HG03354 (cell line): ENCODE measurements around the gene KIF19.

Source experiments
- ATAC-seq: cut with Tn5 transposase; IDR thresholded peaks from one replicate; pipeline ENCODE4 v1.9.1; 2021; ENCODE audit warnings: mild to moderate bottlenecking; ENCODE audit not compliant: unreplicated experiment, poor library complexity, severe bottlenecking

The KIF19 gene

DNA sequence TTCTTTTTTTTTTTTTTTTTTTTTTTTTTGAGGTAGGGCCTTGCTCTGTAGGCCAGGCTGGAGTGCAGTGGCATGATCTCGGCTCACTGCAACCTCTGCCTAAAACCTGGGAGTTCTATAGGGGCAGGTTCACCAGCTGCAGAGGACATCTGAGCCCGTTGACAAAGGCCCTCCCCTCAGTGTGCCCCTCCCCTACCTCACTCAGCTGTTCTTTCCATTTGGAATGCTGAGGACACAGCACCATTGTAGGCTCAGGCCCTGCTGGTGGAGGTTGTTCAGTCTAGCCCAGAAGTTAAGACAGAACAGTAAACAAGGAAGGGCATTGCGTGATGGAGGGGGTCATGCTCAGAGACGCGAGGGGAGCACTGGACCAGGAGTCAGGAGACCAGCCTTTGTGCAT is 21.8 kb upstream of the KIF19 start:
- ATAC-seq: no peak

DNA sequence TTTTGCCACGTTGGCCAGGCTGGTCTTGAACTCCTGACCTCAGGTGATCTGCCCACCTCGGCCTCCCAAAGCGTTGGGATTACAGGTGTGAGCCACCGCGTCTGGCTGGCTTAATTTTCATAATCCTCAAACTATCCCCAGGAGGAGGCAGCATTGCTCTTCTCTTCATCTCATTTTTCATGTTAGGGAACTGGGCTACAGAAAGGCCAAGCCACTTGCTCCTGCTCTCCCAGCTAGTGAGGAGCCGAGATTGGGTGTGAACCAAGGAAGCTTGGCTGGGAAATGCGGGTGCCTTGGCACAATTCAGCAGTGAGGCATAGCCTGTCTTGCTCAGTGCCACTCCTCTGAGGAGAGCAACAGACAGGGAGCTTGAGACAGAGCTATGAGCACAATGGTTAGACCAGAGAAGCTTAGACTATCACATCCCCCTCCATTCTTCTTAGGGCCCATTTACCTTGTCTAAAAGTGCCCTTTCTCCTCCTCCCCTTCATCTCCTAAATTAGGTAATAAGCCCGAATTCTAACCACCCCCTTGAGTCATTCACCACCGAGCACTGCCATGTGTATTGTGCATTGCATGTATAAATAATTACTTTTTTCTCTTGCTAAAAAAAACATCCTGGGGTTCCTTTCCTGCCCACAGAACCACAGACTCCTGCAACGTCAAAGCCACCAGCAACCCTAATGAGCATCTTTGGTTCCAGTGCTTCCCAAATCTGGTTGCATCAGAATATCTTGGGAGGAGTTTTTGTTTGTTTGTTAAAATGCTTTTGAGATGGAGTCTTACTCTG is 20.0 kb upstream of the KIF19 start:
- ATAC-seq: no peak

DNA sequence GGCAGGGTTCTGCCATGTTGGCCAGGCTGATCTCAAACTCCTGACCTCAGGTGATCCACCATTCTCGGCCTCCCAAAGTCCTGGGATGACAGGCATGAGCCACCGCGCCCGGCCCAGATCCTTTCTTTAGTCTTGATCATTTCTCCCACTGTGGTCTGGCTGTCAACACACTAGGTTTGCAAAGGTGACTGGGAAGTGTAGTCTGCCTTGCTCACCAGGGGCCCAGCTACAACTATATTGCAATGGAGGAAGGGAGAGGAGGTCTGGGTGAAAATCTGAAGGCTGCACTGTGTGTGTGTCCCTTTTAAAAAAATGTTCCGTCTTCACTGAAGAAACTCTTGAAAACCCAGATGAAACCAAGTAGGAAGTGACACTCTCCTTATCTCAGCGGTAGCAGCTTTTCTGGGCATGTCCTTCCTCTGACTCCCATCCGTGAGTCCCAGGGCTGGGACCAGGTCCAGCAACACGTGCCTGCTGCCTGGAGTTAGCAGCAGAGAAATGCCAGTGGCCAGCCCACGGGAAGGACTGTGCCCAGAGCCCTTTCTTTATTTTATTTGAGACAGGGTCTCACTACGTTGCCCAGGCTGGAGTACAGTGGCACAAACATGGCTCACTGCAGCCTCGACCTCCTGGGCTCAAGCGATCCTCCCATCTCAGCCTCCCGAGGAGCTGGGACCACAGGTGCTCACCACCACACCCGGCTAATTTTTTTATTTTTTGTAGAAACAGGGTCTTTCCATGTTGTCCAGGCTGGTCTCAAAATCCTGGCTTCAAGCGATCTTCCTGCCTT is 17.8 kb upstream of the KIF19 start:
- ATAC-seq: no peak

DNA sequence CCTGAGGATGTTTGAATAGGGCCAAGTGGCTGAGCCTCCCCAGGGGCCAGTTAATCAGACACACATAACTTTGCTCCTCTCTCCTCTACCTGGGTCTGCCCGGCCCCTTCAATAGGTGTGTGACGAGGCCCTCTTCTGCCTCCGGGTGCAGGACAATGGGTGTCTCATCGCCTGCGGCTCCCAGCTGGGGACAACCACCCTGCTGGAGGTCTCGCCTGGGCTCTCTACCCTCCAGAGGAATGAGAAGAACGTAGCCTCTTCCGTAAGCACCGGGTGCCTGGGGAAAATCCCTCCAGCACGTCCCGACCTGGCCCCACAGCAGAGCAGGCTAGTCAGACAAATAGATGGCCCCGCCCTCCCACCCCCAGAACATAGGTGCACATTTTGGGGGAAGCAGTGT is 16.1 kb upstream of the KIF19 start:
- ATAC-seq: no peak

DNA sequence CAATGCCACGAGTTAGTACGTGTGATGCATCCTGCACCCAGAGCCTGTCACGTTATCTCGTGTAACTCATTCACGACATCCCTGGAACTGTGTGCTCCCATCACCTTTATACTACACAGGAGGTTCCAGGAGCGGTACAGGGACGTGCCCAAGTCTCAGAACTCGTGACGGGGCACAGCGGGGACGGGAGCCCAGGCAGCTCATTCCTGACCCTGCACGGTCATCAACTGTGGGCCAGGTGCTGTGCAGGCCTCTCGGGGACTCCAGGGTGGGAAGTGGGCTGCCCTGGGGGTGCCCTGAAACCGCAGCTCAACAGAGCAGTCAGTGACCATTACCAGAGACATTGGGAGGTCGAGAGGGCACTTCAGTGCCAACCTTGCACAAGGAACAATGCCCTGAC is 11.1 kb upstream of the KIF19 start:
- ATAC-seq: no peak

DNA sequence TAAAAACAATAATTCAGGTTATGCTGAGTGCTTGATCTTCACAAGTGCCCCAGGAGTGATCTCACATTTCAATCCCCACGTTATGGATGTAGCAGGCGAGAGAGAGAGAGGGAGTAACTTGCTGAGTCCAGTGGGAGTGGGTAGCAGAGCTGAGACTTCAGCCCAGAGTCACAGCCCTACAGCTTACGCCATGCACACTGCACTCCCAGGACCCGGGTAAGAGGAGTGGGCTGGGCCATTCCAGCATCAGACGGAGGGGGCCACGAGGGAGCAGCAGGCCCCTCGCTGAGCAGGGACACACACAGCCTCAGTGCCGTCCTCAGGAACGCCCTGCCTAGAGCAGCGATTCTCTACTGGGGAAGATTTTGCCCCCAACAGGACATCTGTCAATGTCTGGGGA is 9.8 kb upstream of the KIF19 start:
- no peak for ATAC-seq

DNA sequence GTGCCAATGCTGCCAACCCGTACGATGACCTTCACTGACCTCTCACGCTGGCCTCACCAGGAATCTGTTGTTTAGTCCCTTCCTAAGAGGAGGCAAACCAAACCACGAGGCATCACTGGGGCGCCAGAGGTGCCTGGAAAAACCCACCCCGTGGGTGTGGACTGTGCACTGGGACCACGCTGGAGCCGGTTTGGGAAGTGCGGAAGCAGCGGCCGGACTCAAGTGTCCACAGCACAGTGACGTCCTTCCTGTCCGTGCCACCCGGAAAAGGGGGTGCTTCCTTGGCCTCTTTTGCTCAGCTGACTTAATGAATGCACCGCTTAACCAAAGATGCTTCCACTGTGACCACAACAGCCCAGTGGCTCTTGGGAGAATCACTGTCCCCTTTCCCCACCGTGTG is 9.0 kb upstream of the KIF19 start:
- no peak for ATAC-seq

DNA sequence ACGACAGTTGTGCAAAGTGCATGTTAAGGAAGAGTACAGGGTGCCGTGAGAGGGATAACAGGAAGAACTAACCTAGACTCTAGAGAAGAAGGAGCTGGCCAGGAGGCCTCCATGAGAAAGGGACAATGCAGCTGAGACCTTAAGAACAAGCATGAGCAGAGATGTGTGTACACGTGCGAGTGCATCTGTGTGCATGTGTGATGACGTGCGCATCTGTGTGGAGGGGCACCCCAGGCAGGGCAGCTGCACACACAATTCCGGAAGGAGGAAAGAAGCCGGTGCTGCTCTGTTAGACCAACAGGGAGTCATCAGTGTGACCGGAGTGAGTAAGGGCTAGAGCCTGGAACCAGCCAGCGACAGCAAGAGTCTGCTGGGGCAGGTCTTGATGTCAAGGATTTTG is 7.6 kb upstream of the KIF19 start:
- no peak for ATAC-seq

DNA sequence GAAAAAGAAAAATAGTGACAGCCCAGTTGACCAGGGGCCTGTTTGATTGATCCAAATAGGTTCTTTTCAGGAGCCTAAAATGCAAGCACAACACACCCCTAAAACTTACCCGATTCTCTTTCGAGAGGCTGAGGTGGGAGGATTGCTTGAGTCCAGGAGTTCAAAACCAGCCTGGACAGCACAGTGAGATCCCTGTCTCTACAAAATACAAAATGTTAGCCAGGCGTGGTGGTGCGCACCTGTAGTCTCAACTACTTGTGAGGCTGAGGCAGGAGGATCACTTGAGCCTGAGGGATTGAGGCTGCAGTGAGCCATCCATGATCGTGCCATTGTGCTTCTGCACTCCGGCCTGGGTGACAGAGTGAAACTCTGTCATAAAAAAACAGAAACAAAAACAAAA is 1.5 kb upstream of the KIF19 start:
- ATAC-seq: no peak

DNA sequence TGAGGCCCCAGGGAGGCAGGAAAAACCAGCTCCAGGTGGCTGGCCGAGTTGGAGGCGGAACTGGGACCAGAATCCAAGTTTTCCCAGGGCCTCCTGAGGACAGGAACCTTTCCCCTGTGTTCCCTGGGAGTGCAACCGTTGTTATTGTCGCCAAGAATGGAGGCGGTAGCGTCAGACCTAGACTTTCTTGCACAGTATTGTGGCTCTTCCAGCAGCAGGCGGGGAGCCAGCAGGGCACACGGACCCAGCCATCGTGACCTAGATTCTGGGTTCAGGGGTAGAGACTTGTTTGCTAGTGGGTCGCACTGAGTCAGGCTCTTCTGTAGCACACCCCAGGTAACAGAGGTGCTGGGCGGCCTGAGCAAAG is 667 bp upstream of the KIF19 start:
- ATAC-seq: no peak

DNA sequence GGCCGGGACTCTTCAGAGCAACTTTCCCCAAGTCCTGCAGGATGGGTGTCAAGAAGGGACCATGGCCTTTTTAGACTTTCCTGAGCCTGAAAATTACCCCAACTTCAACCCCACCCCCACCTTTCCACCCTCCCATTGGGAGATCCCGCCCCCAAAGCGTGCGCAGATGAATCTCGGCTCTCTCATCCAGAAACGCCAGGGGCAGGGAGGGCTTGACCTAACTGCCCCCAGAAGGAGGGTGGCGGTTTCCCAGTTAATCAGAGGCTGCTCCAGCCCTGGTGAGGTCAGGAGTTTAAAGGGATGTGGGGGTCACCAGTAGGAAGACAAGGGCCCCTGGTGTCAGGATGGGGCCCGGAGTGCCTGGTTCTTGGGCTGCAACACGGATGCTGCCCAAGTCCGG is 480 bp downstream of the KIF19 start:
- no peak for ATAC-seq

DNA sequence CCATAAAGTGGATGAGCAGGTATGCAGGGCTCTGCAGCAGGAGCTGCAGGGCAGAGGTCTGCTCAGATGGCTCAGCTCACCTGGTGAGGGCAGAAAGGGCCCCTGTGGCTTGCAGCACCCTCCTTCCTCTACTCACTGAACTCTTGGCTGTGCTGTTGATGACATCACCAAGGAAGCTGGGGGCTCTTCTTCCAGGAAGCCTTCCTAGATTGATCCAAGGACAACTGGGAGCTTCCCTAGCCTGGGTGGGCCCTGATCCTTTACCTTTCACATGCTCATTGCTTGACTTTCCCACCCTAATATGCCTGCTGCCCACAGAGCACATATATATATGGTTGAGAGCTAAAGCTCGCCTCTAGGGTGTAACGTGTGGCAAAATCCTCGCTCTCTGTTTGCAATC is 2.5 kb downstream of the KIF19 start:
- ATAC-seq: no peak

DNA sequence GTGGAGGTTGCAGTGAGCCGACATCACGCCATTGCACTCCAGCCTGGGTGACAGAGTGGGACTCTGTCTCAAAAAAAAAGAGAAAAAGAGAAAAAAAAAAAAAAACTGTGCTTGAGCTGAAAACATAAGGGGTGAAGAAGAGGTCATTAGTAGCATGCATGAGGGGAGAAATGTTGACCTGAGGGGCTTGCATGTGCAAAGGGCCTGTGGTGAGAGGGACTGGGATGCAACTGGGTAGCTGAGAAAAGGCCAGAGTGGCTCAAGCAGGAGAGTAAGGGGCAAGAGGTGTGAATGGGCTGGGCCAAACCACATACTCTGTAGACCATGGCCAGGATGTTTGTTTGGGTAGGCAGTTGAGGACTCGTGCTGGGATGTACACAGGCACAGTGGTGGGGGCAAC is 3.4 kb downstream of the KIF19 start:
- ATAC-seq: no peak

DNA sequence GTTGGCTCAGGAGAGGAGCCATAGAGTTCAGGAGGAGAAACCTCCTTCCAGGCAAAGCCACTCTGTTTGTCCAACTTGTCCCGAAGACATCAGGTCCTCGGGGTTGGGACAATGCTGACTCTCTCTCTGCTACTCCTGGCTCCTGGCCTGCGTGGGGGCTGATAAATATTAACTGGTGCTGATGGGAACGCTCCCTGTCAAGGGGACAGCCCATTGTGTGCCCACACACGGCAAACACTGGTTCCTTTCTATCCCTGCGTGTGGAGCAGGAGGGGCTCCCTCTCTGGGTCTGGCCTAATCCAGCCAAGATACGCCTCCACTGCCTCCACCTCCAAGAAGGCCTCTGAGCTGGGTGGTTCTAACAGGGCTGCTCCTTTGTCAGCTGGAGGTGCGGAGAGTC is 4.4 kb downstream of the KIF19 start:
- no peak for ATAC-seq

DNA sequence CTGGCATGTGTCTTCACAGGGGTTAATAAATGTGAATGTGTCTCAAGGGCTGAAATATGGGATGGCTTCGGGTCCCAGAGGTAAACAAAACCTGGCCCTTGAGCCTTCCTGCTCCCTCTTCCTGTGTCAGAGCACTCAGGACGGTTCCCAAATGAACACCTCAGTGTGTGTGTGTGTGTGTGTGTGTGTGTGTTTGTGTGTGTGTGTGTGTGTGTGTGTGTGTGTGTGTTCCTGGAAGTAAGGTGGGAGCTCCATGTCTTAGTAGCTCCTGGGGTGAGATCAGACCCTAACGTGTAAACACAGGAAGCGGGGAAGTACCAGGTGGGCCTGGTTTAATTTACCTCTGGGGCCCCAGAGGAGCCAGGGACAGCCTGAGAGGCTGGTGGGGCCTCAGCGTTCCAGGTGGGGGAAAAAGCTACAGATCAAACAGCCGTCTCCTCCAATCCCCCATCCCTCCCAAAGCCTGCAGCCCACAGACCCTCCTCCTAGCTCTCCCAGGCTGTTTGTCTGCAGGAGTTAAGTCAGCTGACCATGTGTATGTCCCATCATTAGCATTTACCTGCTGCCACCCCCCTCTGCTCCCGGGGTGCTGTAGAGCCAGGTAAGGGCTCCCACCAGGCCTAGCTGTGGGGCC is 6.1 kb downstream of the KIF19 start:
- no peak for ATAC-seq

DNA sequence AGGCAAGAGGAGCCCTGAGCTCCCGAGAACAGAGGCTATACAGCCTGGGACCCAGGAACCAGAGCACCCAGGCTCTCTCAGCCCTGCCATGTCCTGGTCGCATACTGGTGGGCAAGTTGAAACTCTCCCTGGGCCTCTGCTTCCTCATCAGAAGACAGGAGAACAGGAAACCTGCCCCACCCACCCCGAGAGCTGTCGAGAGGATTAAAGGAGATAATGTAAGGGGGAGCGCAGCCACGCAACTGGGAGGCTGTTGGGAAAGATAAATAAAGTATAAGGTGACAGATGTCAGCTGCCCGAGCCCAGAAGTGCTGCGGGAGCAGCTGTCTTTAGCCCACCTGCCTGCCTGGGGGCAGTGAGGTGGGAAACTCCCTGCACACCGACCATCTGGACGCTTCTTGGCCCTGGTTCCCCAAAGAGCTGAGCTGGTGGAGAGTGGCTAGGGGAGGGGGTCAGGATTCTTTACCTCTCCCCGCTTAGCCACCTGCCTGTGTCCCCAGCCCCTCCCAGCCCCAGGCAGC is 6.8 kb downstream of the KIF19 start:
- ATAC-seq: no peak

DNA sequence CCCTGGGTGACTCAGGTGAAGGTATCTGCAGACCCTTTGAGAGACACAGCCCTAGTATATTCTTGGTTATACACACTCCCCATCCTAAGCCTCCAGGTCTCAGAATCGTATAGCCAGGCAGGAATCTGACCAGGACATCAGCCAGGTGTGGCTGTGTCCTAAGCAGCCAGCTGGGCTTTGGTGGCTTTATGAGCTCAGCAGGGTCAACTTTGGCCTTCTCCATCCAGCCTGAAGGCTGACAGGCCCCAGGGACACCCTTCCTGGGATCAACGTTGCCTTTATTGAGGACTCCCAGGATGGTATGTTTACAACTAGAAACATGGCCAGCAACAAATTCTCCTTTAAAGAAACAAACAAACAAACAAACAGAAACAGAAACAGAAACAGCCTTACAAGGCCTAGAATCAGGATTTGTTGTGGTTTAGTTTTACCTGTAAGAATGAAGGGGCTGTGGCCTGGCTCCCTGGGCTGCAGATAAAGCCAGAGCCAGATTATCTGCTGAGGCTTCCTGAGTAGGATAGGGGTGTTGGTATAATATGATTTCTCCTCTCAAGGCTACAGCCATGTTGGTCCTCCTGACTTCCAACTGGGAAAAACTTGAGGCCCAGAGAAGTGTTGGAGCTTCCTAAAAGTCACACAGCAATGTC is 8.5 kb downstream of the KIF19 start:
- ATAC-seq: no peak

DNA sequence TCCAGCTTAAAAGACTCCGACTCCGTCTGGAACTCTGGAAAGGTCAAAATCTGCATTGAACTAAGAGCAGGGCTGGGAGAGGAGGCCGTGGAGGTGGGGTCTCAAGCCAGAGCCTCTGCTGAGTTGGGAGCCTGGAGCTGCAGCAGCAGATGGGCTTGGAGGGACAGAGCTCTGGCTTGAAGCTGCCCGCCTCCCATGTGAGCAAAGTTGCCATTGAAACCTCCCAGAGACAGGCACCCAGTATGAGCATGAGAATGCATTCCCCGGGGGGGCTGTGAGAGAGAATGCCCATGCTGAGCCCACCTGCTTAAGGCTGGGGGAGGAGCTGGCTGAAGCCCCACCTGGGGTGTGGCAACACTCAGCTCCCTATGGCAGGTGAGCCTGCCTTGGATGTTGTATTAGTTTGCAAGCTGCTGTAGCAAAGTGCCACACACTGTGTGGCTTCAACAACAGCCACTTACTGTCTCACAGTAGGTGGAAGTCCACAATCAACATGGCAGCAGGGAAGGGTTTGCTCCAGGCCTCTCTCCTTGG is 9.6 kb downstream of the KIF19 start:
- no peak for ATAC-seq

DNA sequence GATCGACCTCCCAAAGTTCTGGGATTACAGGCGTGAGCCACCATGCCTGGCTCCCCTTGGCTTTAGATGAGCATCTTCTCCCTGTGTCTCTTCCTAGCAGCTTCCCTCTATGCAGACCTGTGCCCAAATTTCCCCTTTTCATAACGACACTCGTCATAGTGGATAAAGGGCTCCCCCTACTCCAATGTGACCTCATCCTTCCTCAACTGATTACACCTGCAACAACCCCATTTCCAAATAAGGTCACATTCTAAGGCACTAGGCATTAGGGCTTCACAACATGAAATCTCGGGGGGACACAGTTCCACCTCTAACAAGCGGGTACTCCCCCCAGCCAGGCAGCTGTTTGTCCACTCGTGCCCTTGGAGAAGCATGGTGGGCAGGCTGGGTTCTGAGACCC is 10.3 kb downstream of the KIF19 start:
- ATAC-seq: no peak

DNA sequence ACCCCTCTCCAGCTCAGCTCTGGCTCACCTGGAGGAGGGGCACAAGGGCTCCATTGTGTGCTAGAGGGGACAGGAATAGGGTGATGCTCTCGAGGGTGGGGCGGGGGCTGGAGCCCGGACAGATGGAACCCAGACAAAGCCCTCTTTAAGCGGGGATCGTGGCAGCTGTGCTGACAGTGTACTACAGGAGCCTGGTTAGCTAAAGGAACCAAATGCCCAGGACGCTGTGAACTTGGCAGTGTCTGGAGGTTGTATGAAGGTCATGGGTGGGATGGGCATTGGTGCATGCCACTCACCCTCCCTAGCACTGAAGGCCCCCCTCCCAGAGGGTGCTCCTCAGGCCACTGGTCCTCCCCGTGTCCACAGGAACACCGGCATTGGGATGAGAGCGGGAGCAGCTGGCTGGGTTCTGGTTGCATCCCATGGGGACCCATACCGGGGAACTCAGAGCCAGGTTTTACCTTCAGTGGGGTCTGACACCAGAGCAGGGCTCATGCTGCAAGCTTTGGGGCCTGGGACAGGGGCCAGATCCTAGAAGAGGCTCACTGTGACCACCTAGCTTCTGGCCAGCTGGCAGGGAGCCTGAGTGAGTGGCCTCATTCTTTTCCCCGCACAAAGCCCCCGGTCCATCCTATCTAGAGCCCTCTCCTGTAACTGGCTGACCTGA is 11.9 kb downstream of the KIF19 start:
- ATAC-seq: no peak
